Neural cell (in vitro differentiated cells): ENCODE results near the gene FAF1. TPM values are rescaled to one million over a fixed set of nuclear protein-coding genes. Genes with fewer than 3 reads are reported as not detected.
"Not testable (repeated sequence)": the region's sequence is repeated elsewhere in the genome, so short reads cannot be mapped to it uniquely, and the experiment has no call there.

Experiments
- H2AFZ ChIP-seq: fragments of 200-600, 300-800 bp; sonication (generic), shearing (Covaris generic); 2 replicates; pipeline ENCODE4 v1.6.0; 2014; ENCODE audit warnings: low read depth, mild to moderate bottlenecking, antibody characterized with exemption, low read length, moderate library complexity
- H3F3A ChIP-seq: fragments of 200-600 bp; shearing (Covaris generic); 2 replicates; pipeline ENCODE4 v1.6.1; 2016; ENCODE audit warnings: mild to moderate bottlenecking, moderate library complexity, mixed read lengths, antibody characterized with exemption, low read length; ENCODE audit not compliant: insufficient read depth, poor library complexity, severe bottlenecking
- H3K27ac ChIP-seq: fragments of 200-600, 300-800 bp; sonication (generic), shearing (Covaris generic); 2 replicates; pipeline ENCODE4 v1.5.1; 2014; ENCODE audit warnings: mild to moderate bottlenecking, low read length, moderate library complexity
- H3K27me3 ChIP-seq: fragments of 300-800, 200-600 bp; sonication (generic), shearing (Covaris generic); 2 replicates; pipeline ENCODE4 v1.6.0; 2014; ENCODE audit warnings: mild to moderate bottlenecking, low read depth, low read length, moderate library complexity; ENCODE audit not compliant: insufficient read depth
- H3K36me3 ChIP-seq: fragments of 300-800, 200-600 bp; sonication (generic), shearing (Covaris generic); 2 replicates; pipeline ENCODE4 v1.5.1; 2014; ENCODE audit warnings: mild to moderate bottlenecking, antibody characterized with exemption, low read length, moderate library complexity; ENCODE audit not compliant: insufficient read depth
- H3K4me2 ChIP-seq: fragments of 300-800, 200-600 bp; sonication (generic), shearing (Covaris generic); 2 replicates; pipeline ENCODE4 v1.6.0; 2014; ENCODE audit warnings: mild to moderate bottlenecking, low read length
- H3K4me3 ChIP-seq: fragments of 300-800, 200-600 bp; sonication (generic), shearing (Covaris generic); 2 replicates; pipeline ENCODE4 v1.5.1; 2014; ENCODE audit warnings: mild to moderate bottlenecking, low read length, moderate library complexity
- H3K79me2 ChIP-seq: fragments of 200-600 bp; shearing (Covaris generic); replicated peaks from 2 replicates; pipeline ENCODE4 v1.6.0; 2014; ENCODE audit warnings: mild to moderate bottlenecking, low read length, moderate library complexity; ENCODE audit not compliant: insufficient read depth
- H3K9ac ChIP-seq: fragments of 300-800, 200-600 bp; sonication (generic), shearing (Covaris generic); 2 replicates; pipeline ENCODE4 v1.6.1; 2016; ENCODE audit warnings: mild to moderate bottlenecking, low read length, mixed read lengths
- H3K9me2 ChIP-seq: fragments of 200-600 bp; shearing (Covaris generic); 2 replicates; pipeline ENCODE4 v1.6.1; 2016; ENCODE audit warnings: mild to moderate bottlenecking, low read length, mixed read lengths; ENCODE audit not compliant: insufficient read depth
- H3K9me3 ChIP-seq: fragments of 200-600, 300-800 bp; sonication (generic), shearing (Covaris generic); 2 replicates; pipeline ENCODE4 v1.6.1; 2016; ENCODE audit warnings: mild to moderate bottlenecking, mixed run types, low read length, moderate library complexity, mixed read lengths
- H4K20me1 ChIP-seq: fragments of 200-600 bp; shearing (Covaris generic); 2 replicates; pipeline ENCODE4 v1.6.1; 2016; ENCODE audit warnings: mild to moderate bottlenecking, mixed run types; ENCODE audit not compliant: insufficient read depth
- EP300 ChIP-seq: fragments of 450-650 bp; conservative IDR thresholded peaks from 2 replicates; pipeline ENCODE4 v1.6.1; 2014; ENCODE audit warnings: antibody characterized with exemption, mild to moderate bottlenecking, moderate library complexity; ENCODE audit not compliant: poor library complexity, severe bottlenecking
- EZH2 ChIP-seq: fragments of 200-600, 300-800 bp; shearing (Covaris generic), sonication (generic); IDR thresholded peaks from 2 replicates; pipeline ENCODE4 v1.6.1; 2014; ENCODE audit warnings: antibody characterized with exemption, low read length, borderline replicate concordance, mild to moderate bottlenecking; ENCODE audit not compliant: insufficient read depth, poor library complexity, severe bottlenecking
- MXI1 ChIP-seq: fragments of 450-650 bp; conservative IDR thresholded peaks from 2 replicates; pipeline ENCODE4 v1.6.1; 2014; ENCODE audit warnings: antibody characterized with exemption, mild to moderate bottlenecking; ENCODE audit not compliant: poor library complexity, severe bottlenecking
- POLR2AphosphoS5 ChIP-seq: IDR thresholded peaks from 2 replicates; pipeline ENCODE4 v1.6.1; 2012
- RAD21 ChIP-seq: fragments of 450-650 bp; conservative IDR thresholded peaks from 2 replicates; pipeline ENCODE4 v1.6.1; 2014; ENCODE audit warnings: antibody characterized with exemption, mild to moderate bottlenecking, moderate library complexity
- REST ChIP-seq: IDR thresholded peaks from 2 replicates; pipeline ENCODE4 v1.6.1; 2012; ENCODE audit warnings: borderline replicate concordance
- SMC3 ChIP-seq: fragments of 450-650 bp; conservative IDR thresholded peaks from 2 replicates; pipeline ENCODE4 v1.6.1; 2014; ENCODE audit warnings: antibody characterized with exemption, mild to moderate bottlenecking, moderate library complexity; ENCODE audit not compliant: poor library complexity
- TAF1 ChIP-seq: IDR thresholded peaks from 2 replicates; pipeline ENCODE4 v1.6.1; 2012; ENCODE audit warnings: low read depth
- polyA plus RNA-seq: library from polyadenylated mRNA; depleted of rRNA; stranded (reverse); fragments of >200 nt; gene quantifications from 2 replicates; pipeline ENCODE4 v1.2.3, GENCODE V29; 2014
- TF ChIP-seq, protein P1 (sequence below): fragments of 450-650 bp; IDR thresholded peaks from 2 replicates; pipeline ENCODE4 v1.5.1; 2014; ENCODE audit warnings: antibody characterized with exemption, mild to moderate bottlenecking, moderate library complexity; ENCODE audit not compliant: poor library complexity, severe bottlenecking

FAF1 gene
- polyA plus RNA-seq, 1 donor from 2014 or later = 52.1 TPM

- Histone ChIP-seq H3K4me2 (no peak overlapping the region), H3K9ac (no peak overlapping the region), H3K36me3 (no peaks in the 10 kb centered on the region), H3K4me3 (no peak overlapping the region), H3K27me3 (no peaks in the 10 kb centered on the region), H3K27ac (no peak overlapping the region), H3F3A (no peaks in the 10 kb centered on the region), H3K9me3 (no peaks in the 10 kb centered on the region), H3K79me2 (no peaks in the 10 kb centered on the region), H3K9me2 (no peaks in the 10 kb centered on the region), H2AFZ (no peak overlapping the region), H4K20me1 (no peaks in the 10 kb centered on the region)
- TF ChIP-seq REST (no peak), SMC3 (no peak), EP300 (no peak), TAF1 (no peak), EZH2 (no peak), RAD21 (no peak), POLR2AphosphoS5 (no peak), MXI1 (no peak)
- TF ChIP-seq, protein P1, sequence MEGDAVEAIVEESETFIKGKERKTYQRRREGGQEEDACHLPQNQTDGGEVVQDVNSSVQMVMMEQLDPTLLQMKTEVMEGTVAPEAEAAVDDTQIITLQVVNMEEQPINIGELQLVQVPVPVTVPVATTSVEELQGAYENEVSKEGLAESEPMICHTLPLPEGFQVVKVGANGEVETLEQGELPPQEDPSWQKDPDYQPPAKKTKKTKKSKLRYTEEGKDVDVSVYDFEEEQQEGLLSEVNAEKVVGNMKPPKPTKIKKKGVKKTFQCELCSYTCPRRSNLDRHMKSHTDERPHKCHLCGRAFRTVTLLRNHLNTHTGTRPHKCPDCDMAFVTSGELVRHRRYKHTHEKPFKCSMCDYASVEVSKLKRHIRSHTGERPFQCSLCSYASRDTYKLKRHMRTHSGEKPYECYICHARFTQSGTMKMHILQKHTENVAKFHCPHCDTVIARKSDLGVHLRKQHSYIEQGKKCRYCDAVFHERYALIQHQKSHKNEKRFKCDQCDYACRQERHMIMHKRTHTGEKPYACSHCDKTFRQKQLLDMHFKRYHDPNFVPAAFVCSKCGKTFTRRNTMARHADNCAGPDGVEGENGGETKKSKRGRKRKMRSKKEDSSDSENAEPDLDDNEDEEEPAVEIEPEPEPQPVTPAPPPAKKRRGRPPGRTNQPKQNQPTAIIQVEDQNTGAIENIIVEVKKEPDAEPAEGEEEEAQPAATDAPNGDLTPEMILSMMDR = no peak
Measured at GRCh38 chr1:50829014-50829958, 130.8 kb downstream of the FAF1 start.

DNA sequence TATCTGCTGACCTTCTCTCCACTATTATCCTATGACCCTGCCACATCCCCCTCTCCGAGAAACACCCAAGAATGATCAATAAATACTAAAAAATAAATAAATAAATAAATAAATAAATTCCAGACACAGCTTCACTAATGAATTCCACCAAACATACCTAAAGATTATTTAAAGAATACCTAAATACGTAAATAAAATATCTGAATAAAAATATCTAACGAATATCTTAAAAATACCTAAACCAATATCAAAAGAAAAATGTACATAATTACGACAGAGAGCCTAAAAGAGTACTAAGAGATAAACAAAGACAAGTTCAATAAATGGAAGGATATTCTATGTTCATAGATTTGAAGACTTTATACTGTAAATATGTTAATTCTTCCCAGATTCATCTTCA lies 132.5 kb downstream of the FAF1 start:
- H3K9me2 ChIP-seq = no peaks in the 10 kb centered on the region
- no peak overlapping the region for H3K9ac ChIP-seq
- TF ChIP-seq POLR2AphosphoS5 (no peak), REST (no peak), EP300 (no peak), SMC3 (no peak), EZH2 (no peak), MXI1 (no peak), TAF1 (no peak), RAD21 (no peak)
- TF ChIP-seq, protein P1 = no peak
- no peaks in the 10 kb centered on the region for H3K9me3 ChIP-seq
- H3K4me2 ChIP-seq = no peak overlapping the region
- no peaks in the 10 kb centered on the region for H3F3A ChIP-seq
- no peaks in the 10 kb centered on the region for H3K36me3 ChIP-seq
- H3K4me3 ChIP-seq = no peak overlapping the region
- H2AFZ ChIP-seq = no peak overlapping the region
- H4K20me1 ChIP-seq = no peaks in the 10 kb centered on the region
- H3K79me2 ChIP-seq = no peaks in the 10 kb centered on the region
- H3K27me3 ChIP-seq = no peaks in the 10 kb centered on the region
- H3K27ac ChIP-seq = no peak overlapping the region

- H3K27ac ChIP-seq, H3F3A ChIP-seq, H3K36me3 ChIP-seq, H3K79me2 ChIP-seq, H2AFZ ChIP-seq, H3K4me3 ChIP-seq, H3K9ac ChIP-seq, H3K9me3 ChIP-seq, H3K4me2 ChIP-seq, H3K9me2 ChIP-seq, H3K27me3 ChIP-seq, H4K20me1 ChIP-seq: not testable (repeated sequence)
Measured at GRCh38 chr1:50826792-50827191, 133.3 kb downstream of the FAF1 start.
